Measurements from ENCODE around the gene MTMR2. TPM values are rescaled to one million over a fixed set of nuclear protein-coding genes. Genes with fewer than 3 reads are reported as not detected.

The MTMR2 gene
- total and polyA plus RNA-seq, 3 donors from 2014 or later, result 49.9 to 70.7 (median 55.5) TPM

DNA sequence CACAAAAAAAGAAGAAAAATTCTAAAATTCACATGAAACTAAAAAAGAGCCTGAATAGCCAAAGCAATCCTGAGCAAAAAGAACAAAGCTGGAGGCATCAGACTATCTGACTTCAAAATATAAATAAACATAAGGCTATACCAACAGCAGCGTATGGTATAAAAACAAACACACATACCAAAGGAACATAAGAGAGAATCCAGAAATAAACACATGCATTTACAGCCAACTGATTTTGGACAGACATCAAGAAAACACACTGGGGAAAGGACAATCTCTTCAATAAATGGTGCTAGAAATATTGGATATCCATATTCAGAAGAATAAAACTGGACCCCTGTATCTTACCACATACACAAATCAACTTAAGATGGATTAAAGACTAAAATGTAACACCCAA, 2.8 kb upstream of the MTMR2 start:
- no peaks in the 10 kb centered on the region for H3K36me3 ChIP-seq (ENCODE audit: low read depth, missing control alignments)

GRCh38 chr11:95925011-95925410, 1.1 kb upstream of the MTMR2 start:
- Histone ChIP-seq H3K9me3 (no peaks in the 10 kb centered on the region), H3K36me3 (ENCODE audit: low read depth, missing control alignments) (no peaks in the 10 kb centered on the region), H3K27ac (no peak overlapping the region), H3K27me3 (no peaks in the 10 kb centered on the region), H3K4me3 (peak overlapping the region in 1 of 2 donors; percentile 82), H3K4me1 (peaks cover 12% of the 10 kb centered on the region)
- DNase-seq, result no peak
- TF ChIP-seq, protein P1, sequence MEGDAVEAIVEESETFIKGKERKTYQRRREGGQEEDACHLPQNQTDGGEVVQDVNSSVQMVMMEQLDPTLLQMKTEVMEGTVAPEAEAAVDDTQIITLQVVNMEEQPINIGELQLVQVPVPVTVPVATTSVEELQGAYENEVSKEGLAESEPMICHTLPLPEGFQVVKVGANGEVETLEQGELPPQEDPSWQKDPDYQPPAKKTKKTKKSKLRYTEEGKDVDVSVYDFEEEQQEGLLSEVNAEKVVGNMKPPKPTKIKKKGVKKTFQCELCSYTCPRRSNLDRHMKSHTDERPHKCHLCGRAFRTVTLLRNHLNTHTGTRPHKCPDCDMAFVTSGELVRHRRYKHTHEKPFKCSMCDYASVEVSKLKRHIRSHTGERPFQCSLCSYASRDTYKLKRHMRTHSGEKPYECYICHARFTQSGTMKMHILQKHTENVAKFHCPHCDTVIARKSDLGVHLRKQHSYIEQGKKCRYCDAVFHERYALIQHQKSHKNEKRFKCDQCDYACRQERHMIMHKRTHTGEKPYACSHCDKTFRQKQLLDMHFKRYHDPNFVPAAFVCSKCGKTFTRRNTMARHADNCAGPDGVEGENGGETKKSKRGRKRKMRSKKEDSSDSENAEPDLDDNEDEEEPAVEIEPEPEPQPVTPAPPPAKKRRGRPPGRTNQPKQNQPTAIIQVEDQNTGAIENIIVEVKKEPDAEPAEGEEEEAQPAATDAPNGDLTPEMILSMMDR (IDR thresholded peaks at IDR 0.05), result no peak
- no peak for TF ChIP-seq POLR2A (IDR thresholded peaks at IDR 0.05)
- WGBS, 2 donors, result 47 to 62% methylated on average over 5 of the region's 5 CpGs
- intact Hi-C loops (cut with DNase I; ENCODE audit: low total_unique reads), result no loop called here

More for the DNA sequence above, 2.8 kb upstream of the MTMR2 start:
- H3K4me1 ChIP-seq, result peaks cover 12% of the 10 kb centered on the region
- TF ChIP-seq POLR2A (IDR thresholded peaks at IDR 0.05), result no peak
- no peaks in the 10 kb centered on the region for H3K27me3 ChIP-seq
- no peaks in the 10 kb centered on the region for H3K9me3 ChIP-seq
- intact Hi-C loops (cut with DNase I; ENCODE audit: low total_unique reads), result no loop called here
- DNase-seq, result no peak
- H3K4me3 ChIP-seq, result no peak overlapping the region
- H3K27ac ChIP-seq, result no peak overlapping the region
- 69 to 97% methylated on average over 1 of the region's 1 CpG for WGBS, 2 donors

DNA sequence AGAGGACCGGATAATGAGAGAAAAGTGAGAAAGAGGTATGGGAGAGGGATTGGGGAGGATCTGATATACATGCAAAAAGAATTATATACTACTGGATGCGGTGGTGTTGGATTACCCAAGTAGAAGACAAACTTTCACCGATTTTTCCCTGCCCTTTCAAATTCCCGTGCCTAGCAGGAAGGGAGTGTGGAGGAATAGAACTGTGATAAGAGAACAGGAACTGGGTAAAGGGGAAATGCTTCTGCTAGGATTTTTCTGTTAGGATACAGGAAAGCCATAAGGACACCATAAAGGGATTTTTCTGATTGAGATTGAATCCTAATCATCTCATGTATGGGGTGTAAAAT, 480 bp upstream of the MTMR2 start:
- no peak for DNase-seq
- H3K4me1 ChIP-seq, result peaks cover 12% of the 10 kb centered on the region
- no peaks in the 10 kb centered on the region for H3K9me3 ChIP-seq
- no peaks in the 10 kb centered on the region for H3K36me3 ChIP-seq (ENCODE audit: low read depth, missing control alignments)
- no peak for TF ChIP-seq POLR2A (IDR thresholded peaks at IDR 0.05)
- TF ChIP-seq, protein P1 (IDR thresholded peaks at IDR 0.05), result no peak
- H3K27me3 ChIP-seq, result no peaks in the 10 kb centered on the region
- peak overlapping the region; percentile 82 to 87 for H3K4me3 ChIP-seq
- peak overlapping the region; percentile 95 to 97 for H3K27ac ChIP-seq
- 0 to 1% methylated on average over 4 of the region's 4 CpGs for WGBS, 2 donors
- intact Hi-C loops (cut with DNase I; ENCODE audit: low total_unique reads), result no loop called here

DNA sequence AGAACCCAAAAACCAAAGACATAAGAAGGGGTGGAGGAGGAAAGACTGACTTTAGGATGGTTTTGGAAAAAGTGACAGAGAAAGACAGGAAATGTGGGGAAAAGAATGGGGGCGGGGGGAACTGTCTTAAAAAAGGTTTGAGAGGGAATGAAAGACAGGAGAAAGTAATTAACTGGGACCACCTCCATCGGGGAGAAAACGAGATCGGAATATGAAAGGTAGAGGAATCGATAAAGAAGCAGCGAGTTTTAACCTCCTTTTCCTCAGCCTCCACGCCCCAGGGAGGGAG, 524 bp downstream of the MTMR2 start:
- intact Hi-C loops (cut with DNase I; ENCODE audit: low total_unique reads), result no loop called here
- Histone ChIP-seq H3K4me3 (peak overlapping the region; percentile 82 to 87), H3K27ac (peak overlapping the region; percentile 95 to 97), H3K36me3 (ENCODE audit: low read depth, missing control alignments) (no peaks in the 10 kb centered on the region), H3K4me1 (peaks cover 12% of the 10 kb centered on the region), H3K9me3 (no peaks in the 10 kb centered on the region), H3K27me3 (no peaks in the 10 kb centered on the region)
- no peak for DNase-seq
- TF ChIP-seq POLR2A (IDR thresholded peaks at IDR 0.05), result no peak
- TF ChIP-seq, protein P1 (IDR thresholded peaks at IDR 0.05), result no peak
- WGBS, 2 donors, result 0 to 2% methylated on average over 7 of the region's 7 CpGs

DNA sequence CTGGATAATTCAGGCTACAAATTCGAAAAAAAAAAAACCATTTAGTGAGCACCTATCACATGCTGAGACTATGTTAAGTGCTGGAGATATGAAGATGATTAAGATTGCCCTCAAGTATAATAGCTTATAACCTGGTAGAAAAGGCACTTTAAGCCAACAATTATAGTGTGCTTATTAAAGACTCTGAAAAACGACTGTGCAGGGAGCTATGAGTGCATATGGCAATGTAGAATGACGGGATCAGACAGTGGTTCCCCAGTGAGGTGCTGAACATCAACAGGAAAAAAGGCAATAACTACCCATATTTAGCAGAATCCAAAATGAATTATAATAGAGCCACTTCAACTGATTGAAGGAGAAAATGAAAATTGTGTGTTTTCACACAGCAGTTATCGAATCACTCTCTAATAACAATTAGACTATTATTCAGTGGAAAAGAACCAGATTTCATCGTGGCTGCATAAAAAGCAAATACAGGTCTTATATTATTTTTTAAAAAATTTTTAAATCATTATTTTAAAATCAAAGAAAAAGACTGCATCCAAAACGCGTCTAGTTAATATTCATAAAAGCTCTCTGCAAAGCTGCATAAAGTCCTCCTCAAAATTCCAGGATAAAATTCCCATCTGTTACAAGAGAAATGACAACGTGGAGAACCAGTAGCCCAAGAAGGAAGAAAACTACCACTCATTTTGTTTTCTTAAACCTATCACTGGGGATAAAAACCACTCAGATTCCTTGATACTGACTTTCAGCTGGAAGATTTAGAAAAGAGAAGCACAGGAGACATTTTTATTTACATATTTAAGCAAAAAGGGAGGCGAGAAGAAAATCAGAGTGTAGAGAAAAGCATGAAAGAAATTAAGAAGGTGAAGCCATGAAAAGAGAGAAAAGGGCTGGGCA, 1.1 kb downstream of the MTMR2 start:
- Histone ChIP-seq H3K27me3 (no peaks in the 10 kb centered on the region), H3K27ac (peak overlapping the region; percentile 95 to 97), H3K9me3 (no peaks in the 10 kb centered on the region), H3K4me3 (peak overlapping the region; percentile 82 to 87), H3K4me1 (peaks cover 12% of the 10 kb centered on the region), H3K36me3 (ENCODE audit: low read depth, missing control alignments) (no peaks in the 10 kb centered on the region)
- 13 to 18% methylated on average over 9 of the region's 9 CpGs for WGBS, 2 donors
- intact Hi-C loops (cut with DNase I; ENCODE audit: low total_unique reads), result no loop called here
- no peak for DNase-seq
- TF ChIP-seq POLR2A (IDR thresholded peaks at IDR 0.05), result no peak
- TF ChIP-seq, protein P1 (IDR thresholded peaks at IDR 0.05), result no peak
